Measurements from ENCODE around the gene CLK2.

DNA sequence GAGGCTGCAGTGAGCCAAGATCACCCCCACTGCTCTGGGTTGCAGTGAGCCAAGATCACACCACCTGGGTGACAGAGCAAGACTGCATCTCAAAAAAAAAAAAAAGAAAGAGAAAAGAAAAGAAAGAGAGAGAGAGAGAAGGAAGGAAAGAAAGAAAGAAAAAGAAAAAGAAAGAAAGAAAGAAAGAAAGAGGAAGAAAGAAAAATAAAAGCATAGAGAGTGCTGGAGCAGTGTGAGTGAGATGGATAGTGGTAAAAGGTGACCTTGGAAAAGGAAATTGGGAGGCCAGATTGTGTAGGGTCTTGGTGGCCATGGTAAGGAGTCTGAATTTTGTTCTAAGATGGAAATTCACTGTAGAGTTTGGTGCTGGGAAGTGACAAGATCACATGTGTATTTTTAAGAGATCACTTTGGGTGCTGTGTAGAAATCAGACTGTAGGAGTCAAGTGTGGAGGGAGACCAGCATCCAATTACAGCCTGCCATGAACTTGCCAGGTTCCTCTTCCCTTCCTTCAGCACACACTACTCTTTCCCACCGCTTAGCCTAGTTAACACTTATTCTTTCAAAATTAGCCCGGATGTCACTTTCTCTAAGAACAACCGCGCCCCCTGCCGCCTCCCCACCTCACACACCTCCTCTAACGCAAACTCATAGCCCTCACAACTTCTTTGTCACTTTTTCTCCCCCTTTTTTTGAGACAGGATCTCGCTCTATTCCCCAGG, 47.0 kb downstream of the CLK2 start:
- TF ChIP-seq, protein P1, sequence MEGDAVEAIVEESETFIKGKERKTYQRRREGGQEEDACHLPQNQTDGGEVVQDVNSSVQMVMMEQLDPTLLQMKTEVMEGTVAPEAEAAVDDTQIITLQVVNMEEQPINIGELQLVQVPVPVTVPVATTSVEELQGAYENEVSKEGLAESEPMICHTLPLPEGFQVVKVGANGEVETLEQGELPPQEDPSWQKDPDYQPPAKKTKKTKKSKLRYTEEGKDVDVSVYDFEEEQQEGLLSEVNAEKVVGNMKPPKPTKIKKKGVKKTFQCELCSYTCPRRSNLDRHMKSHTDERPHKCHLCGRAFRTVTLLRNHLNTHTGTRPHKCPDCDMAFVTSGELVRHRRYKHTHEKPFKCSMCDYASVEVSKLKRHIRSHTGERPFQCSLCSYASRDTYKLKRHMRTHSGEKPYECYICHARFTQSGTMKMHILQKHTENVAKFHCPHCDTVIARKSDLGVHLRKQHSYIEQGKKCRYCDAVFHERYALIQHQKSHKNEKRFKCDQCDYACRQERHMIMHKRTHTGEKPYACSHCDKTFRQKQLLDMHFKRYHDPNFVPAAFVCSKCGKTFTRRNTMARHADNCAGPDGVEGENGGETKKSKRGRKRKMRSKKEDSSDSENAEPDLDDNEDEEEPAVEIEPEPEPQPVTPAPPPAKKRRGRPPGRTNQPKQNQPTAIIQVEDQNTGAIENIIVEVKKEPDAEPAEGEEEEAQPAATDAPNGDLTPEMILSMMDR (IDR thresholded peaks at IDR 0.05; ENCODE audit: extremely low read depth in 1 of 2, insufficient read depth in 1 of 2, low read depth in 1 of 2, low read length in 2 of 2): peak; percentile 57 to 76
- TF ChIP-seq JUN (IDR thresholded peaks at IDR 0.05; ENCODE audit: borderline replicate concordance, insufficient read depth, insufficient read length, low read depth) (no peak), GATA2 (IDR thresholded peaks at IDR 0.05; ENCODE audit: insufficient read depth, insufficient read length, low read depth, low read length) (no peak), POLR2AphosphoS5 (IDR thresholded peaks at IDR 0.05; ENCODE audit: insufficient read depth, low read depth, low read length) (no peak), MYC (IDR thresholded peaks at IDR 0.05; ENCODE audit: low read depth, low read length) (no peak), POLR2A (IDR thresholded peaks at IDR 0.05; ENCODE audit: low read depth, low read length) (no peak), FOS (IDR thresholded peaks at IDR 0.05; ENCODE audit: borderline replicate concordance, insufficient read depth, low read length) (no peak)
- TF ChIP-seq, protein P2, sequence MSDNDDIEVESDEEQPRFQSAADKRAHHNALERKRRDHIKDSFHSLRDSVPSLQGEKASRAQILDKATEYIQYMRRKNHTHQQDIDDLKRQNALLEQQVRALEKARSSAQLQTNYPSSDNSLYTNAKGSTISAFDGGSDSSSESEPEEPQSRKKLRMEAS (IDR thresholded peaks at IDR 0.05; ENCODE audit: insufficient read depth, insufficient read length): no peak

Data from endothelial cell of umbilical vein (primary cell).